ENCODE results near the gene CDIPT. TPM values are rescaled to one million over a fixed set of nuclear protein-coding genes. Genes with fewer than 3 reads are reported as not detected.

CDIPT gene
- total and polyA plus RNA-seq, 2 of the 13 experiments (the other 11 are each of a cell fraction or from before 2014, with no cell fraction given): 54.9 to 97.5 TPM

DNA sequence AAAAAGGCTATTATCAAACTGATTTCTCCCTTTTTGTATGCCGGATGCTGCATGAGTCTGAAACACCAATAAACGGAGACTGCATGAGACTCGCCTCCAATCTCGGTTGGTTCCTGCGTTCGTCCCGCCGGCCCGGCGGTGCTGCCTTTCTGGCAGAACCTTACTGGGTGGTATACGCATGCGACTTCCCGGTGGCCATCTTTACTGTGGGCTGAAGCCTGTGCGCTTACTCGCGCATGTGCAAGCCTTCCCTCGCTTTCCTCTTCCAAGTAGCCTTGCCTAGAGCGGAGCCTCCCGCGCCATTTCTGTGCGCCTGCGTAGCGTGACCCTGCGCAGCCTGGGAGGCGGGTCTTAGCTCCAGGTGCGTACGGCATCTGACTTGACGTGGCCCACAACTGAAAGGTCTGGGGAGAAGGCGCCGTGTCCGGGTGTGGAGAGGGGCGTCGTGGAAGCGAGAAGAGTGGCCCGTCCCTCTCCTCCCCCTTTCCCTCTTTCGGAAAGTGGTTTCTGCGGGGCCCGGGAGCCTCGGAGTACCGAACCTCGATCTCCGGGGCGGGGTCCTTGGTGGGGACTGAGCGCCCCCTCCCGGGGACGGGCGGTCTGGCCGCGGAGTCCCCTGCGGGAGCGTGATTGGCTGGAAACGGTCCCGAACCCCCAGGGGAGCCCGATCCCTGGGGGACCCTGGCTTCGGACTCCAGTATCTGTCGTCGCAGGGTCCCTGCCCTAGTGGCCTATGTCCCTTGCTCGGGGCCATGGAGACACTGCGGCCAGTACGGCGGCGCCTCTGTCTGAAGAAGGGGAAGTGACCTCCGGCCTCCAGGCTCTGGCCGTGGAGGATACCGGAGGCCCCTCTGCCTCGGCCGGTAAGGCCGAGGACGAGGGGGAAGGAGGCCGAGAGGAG, 47.0 kb downstream of the CDIPT start, which contains the start of gene PAGR1 (continued):
- no peak for TF ChIP-seq ZNF816 (CRISPR knock-in tag; IDR thresholded peaks at IDR 0.05; ENCODE audit: borderline replicate concordance)
- no peak for TF ChIP-seq NCOA5 (CRISPR knock-in tag; IDR thresholded peaks at IDR 0.05)
- no peak for TF ChIP-seq PLRG1 (conservative IDR thresholded peaks at IDR 0.05)
- no peak for TF ChIP-seq ZNF296 (CRISPR knock-in tag; conservative IDR thresholded peaks at IDR 0.05)
- TF ChIP-seq, protein P1, sequence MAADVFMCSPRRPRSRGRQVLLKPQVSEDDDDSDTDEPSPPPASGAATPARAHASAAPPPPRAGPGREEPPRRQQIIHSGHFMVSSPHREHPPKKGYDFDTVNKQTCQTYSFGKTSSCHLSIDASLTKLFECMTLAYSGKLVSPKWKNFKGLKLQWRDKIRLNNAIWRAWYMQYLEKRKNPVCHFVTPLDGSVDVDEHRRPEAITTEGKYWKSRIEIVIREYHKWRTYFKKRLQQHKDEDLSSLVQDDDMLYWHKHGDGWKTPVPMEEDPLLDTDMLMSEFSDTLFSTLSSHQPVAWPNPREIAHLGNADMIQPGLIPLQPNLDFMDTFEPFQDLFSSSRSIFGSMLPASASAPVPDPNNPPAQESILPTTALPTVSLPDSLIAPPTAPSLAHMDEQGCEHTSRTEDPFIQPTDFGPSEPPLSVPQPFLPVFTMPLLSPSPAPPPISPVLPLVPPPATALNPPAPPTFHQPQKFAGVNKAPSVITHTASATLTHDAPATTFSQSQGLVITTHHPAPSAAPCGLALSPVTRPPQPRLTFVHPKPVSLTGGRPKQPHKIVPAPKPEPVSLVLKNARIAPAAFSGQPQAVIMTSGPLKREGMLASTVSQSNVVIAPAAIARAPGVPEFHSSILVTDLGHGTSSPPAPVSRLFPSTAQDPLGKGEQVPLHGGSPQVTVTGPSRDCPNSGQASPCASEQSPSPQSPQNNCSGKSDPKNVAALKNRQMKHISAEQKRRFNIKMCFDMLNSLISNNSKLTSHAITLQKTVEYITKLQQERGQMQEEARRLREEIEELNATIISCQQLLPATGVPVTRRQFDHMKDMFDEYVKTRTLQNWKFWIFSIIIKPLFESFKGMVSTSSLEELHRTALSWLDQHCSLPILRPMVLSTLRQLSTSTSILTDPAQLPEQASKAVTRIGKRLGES (CRISPR knock-in tag; IDR thresholded peaks at IDR 0.05; ENCODE audit: borderline replicate concordance): no peak
- TF ChIP-seq ZNF276 (CRISPR knock-in tag; IDR thresholded peaks at IDR 0.05; ENCODE audit: low read depth): peak; percentile 76; the same call in 1 of the 2 replicates
- TF ChIP-seq, protein P2, sequence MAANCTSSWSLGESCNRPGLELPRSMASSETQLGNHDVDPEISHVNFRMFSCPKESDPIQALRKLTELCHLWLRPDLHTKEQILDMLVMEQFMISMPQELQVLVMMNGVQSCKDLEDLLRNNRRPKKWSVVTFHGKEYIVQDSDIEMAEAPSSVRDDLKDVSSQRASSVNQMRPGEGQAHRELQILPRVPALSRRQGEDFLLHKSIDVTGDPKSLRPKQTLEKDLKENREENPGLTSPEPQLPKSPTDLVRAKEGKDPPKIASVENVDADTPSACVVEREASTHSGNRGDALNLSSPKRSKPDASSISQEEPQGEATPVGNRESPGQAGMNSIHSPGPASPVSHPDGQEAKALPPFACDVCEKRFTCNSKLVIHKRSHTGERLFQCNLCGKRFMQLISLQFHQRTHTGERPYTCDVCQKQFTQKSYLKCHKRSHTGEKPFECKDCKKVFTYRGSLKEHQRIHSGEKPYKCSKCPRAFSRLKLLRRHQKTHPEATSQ (CRISPR knock-in tag; IDR thresholded peaks at IDR 0.05; ENCODE audit: borderline replicate concordance): no peak
- TF ChIP-seq GMEB1 (CRISPR knock-in tag; IDR thresholded peaks at IDR 0.05; ENCODE audit: borderline replicate concordance): peak; percentile 99
- TF ChIP-seq, protein P3, sequence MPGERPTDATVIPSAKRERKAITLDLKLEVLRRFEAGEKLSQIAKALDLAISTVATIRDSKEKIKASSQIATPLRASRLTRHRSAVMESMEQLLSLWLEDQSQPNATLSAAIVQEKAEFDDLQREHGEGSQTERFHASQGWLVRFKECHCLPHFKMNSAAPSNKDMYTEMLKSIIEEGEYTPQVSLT (CRISPR knock-in tag; IDR thresholded peaks at IDR 0.05; ENCODE audit: borderline replicate concordance, low read depth): no peak
- peak; percentile 39 for TF ChIP-seq IKZF4 (CRISPR knock-in tag; IDR thresholded peaks at IDR 0.05; ENCODE audit: borderline replicate concordance, low read depth, not compliant biosample characterization)
- TF ChIP-seq THYN1 (CRISPR knock-in tag; IDR thresholded peaks at IDR 0.05; ENCODE audit: borderline replicate concordance, low read depth): no peak
- peak; percentile 70 for TF ChIP-seq BHLHE40 (IDR thresholded peaks at IDR 0.05; ENCODE audit: low read length)
- TF ChIP-seq GPBP1L1 (CRISPR knock-in tag; IDR thresholded peaks at IDR 0.05): no peak
- TF ChIP-seq, protein P4, sequence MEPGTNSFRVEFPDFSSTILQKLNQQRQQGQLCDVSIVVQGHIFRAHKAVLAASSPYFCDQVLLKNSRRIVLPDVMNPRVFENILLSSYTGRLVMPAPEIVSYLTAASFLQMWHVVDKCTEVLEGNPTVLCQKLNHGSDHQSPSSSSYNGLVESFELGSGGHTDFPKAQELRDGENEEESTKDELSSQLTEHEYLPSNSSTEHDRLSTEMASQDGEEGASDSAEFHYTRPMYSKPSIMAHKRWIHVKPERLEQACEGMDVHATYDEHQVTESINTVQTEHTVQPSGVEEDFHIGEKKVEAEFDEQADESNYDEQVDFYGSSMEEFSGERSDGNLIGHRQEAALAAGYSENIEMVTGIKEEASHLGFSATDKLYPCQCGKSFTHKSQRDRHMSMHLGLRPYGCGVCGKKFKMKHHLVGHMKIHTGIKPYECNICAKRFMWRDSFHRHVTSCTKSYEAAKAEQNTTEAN (CRISPR knock-in tag; conservative IDR thresholded peaks at IDR 0.05): peak; percentile 61
- TF ChIP-seq MTA3 (CRISPR knock-in tag; IDR thresholded peaks at IDR 0.05): no peak
- peak; percentile 75; the same call in 1 of the 2 replicates for TF ChIP-seq SMAD3 (CRISPR knock-in tag; IDR thresholded peaks at IDR 0.05)
